GM18498 (cell line): ENCODE results near the gene CCDC175.

Source experiments
- ATAC-seq: cut with Tn5 transposase; IDR thresholded peaks from one replicate; pipeline ENCODE4 v1.9.1; 2021; ENCODE audit warnings: mild to moderate bottlenecking, moderate library complexity; ENCODE audit not compliant: unreplicated experiment

Gene CCDC175

GRCh38 chr14:59576332-59577294 lies at the start of gene CCDC175:
CCDC175 (minus strand) TSS chr14:59576812; CDS start chr14:59576775, 37 bp downstream.
- peak; percentile 99 for ATAC-seq

GRCh38 chr14:59622631-59623030 lies 46.0 kb upstream of the CCDC175 start:
- no peak for ATAC-seq

- no peak for ATAC-seq
Observed at GRCh38 chr14:59619061-59619460, 42.4 kb upstream of the CCDC175 start.

- ATAC-seq, result no peak
Observed at GRCh38 chr14:59601056-59601455, 24.4 kb upstream of the CCDC175 start.

GRCh38 chr14:59600211-59600945 lies 23.8 kb upstream of the CCDC175 start:
- no peak for ATAC-seq

GRCh38 chr14:59595071-59595470 lies 18.5 kb upstream of the CCDC175 start:
- ATAC-seq, result no peak

GRCh38 chr14:59591641-59592370 lies 15.2 kb upstream of the CCDC175 start:
- no peak for ATAC-seq

- ATAC-seq, result no peak
Observed at GRCh38 chr14:59588101-59588500, 11.5 kb upstream of the CCDC175 start.

- ATAC-seq, result no peak
Observed at GRCh38 chr14:59585891-59586554, 9.4 kb upstream of the CCDC175 start.

- ATAC-seq, result no peak
Observed at GRCh38 chr14:59583755-59584154, 7.1 kb upstream of the CCDC175 start.

- no peak for ATAC-seq
Observed at GRCh38 chr14:59582845-59583509, 6.4 kb upstream of the CCDC175 start.

- no peak for ATAC-seq
Observed at GRCh38 chr14:59582161-59582560, 5.5 kb upstream of the CCDC175 start.

GRCh38 chr14:59580911-59581310 lies 4.3 kb upstream of the CCDC175 start:
- ATAC-seq, result no peak

GRCh38 chr14:59570122-59570521 lies 6.5 kb downstream of the CCDC175 start:
- ATAC-seq, result no peak

GRCh38 chr14:59566725-59567124 lies 9.9 kb downstream of the CCDC175 start:
- ATAC-seq, result no peak

GRCh38 chr14:59566296-59566695 lies 10.3 kb downstream of the CCDC175 start:
- no peak for ATAC-seq

- ATAC-seq, result no peak
Observed at GRCh38 chr14:59565087-59565486, 11.5 kb downstream of the CCDC175 start.

- ATAC-seq, result no peak
Observed at GRCh38 chr14:59564366-59564765, 12.2 kb downstream of the CCDC175 start.

- ATAC-seq, result no peak
Observed at GRCh38 chr14:59547310-59547709, 29.3 kb downstream of the CCDC175 start.

- ATAC-seq, result no peak
Observed at GRCh38 chr14:59543873-59544272, 32.7 kb downstream of the CCDC175 start.
